Measurements from ENCODE around the gene DCAF5. TPM values are rescaled to one million over a fixed set of nuclear protein-coding genes. Genes with fewer than 3 reads are reported as not detected.
A peak's percentile ranks its signal among the peaks of the same experiment; 100 is the strongest.

DCAF5 gene
- total and polyA plus RNA-seq, 2 of the 13 experiments (the other 11 are each of a cell fraction or from before 2014, with no cell fraction given): 13.4 to 31.6 TPM

- TF ChIP-seq ZFP91 (CRISPR knock-in tag; IDR thresholded peaks at IDR 0.05; ENCODE audit: borderline replicate concordance): peak; percentile 67; the same call in 1 of the 2 replicates
- TF ChIP-seq MAX (IDR thresholded peaks at IDR 0.05): no peak; the same call in 1 of the 2 replicates
- TF ChIP-seq ZNF556 (CRISPR knock-in tag; IDR thresholded peaks at IDR 0.05; ENCODE audit: borderline replicate concordance): peak; percentile 91; the same call in 1 of the 2 replicates
- TF ChIP-seq SNAPC5 (CRISPR knock-in tag; IDR thresholded peaks at IDR 0.05; ENCODE audit: borderline replicate concordance): 0 out of 2 replicates have a peak, but pooled peaks have one; percentile 42
- 0 out of 4 replicates have a peak, but pooled peaks of 1 of the 2 experiments have one; percentile 51 for TF ChIP-seq KLF16 (CRISPR knock-in tag; IDR thresholded peaks at IDR 0.05)
- peak; percentile 64 for TF ChIP-seq ZNF124 (CRISPR knock-in tag; IDR thresholded peaks at IDR 0.05)
- peak; percentile 93 for TF ChIP-seq U2AF1 (optimal IDR thresholded peaks at IDR 0.05; ENCODE audit: low read depth, low read length)
- TF ChIP-seq TCF7L2 (IDR thresholded peaks at IDR 0.05; ENCODE audit: low read depth, low read length): no peak
- no peak for TF ChIP-seq PPARG (CRISPR knock-in tag; conservative IDR thresholded peaks at IDR 0.05)
- peak; percentile 68; the same call in 1 of the 2 replicates for TF ChIP-seq KDM5A (IDR thresholded peaks at IDR 0.05; ENCODE audit: borderline replicate concordance, low read length)
- TF ChIP-seq ZBTB33 (CRISPR knock-in tag; IDR thresholded peaks at IDR 0.05): peak; percentile 42; the same call in 1 of the 2 replicates
- peak; percentile 96 for TF ChIP-seq RFXAP (CRISPR knock-in tag; IDR thresholded peaks at IDR 0.05; ENCODE audit: borderline replicate concordance)
- peak; percentile 69 for TF ChIP-seq POLR2G (IDR thresholded peaks at IDR 0.05; ENCODE audit: low read depth, low read length)
- no peak for TF ChIP-seq ZNF619 (CRISPR knock-in tag; IDR thresholded peaks at IDR 0.05)
- no peak for TF ChIP-seq MEIS2 (CRISPR knock-in tag; IDR thresholded peaks at IDR 0.05)
- 0 out of 2 replicates have a peak, but pooled peaks have one; percentile 31 for TF ChIP-seq DR1 (CRISPR knock-in tag; IDR thresholded peaks at IDR 0.05)
- peak; percentile 66 for TF ChIP-seq NR2C2 (CRISPR knock-in tag; IDR thresholded peaks at IDR 0.05; ENCODE audit: borderline replicate concordance)
- TF ChIP-seq ZNF142 (CRISPR knock-in tag; IDR thresholded peaks at IDR 0.05): peak; percentile 51; the same call in 1 of the 2 replicates
These were observed 1.3 kb downstream of the DCAF5 start (continued) for GRCh38 chr14:69151458-69152180.

Data from HepG2 (cell line).